ENCODE results near the gene POGLUT3.

Gene POGLUT3

DNA sequence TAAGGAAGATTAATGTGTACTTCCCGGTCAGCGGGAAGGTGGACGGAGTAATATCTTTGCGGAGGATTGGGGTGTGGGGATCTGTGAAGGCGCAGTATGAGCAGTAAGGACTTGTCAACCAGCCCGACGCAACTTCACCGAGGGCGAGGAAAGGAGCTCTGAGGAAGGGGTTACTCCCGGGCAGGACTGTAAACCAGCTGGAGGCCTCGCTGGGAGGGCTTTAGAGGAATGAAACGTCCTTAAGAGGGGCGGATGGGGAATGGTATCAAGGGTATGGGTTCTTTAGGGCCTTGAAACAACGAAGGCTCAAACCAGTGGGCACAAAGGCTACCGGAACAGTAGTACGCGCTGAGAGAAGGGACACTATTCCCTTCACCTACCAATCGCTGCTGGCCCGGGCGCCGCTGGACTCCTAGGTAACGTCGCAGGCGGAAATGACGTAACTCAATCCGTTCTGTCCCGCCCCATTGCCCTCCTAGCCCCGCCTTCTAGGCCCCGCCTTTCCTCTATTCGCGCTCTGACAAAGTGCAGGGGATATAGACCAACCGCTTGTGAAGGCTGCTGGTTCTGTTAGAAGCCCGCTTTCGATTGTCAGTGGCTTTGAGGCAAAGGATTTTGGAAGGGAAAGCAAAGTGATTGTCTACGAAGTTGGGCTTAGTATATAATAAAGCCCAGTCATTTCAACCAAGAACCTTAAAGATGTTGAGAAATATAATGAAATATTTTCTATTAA is 30.9 kb downstream of the POGLUT3 start, which contains the start of gene C11orf65:
C11orf65 (minus strand) TSS at position 439 of the 733 bp plus-strand sequence. CDS start 5,970 bp downstream, outside the sequence.
- no peaks in the 10 kb centered on the region for H3K9me2 ChIP-seq (replicated peaks; ENCODE audit: low read depth, low read length)
- TF ChIP-seq, protein P1, sequence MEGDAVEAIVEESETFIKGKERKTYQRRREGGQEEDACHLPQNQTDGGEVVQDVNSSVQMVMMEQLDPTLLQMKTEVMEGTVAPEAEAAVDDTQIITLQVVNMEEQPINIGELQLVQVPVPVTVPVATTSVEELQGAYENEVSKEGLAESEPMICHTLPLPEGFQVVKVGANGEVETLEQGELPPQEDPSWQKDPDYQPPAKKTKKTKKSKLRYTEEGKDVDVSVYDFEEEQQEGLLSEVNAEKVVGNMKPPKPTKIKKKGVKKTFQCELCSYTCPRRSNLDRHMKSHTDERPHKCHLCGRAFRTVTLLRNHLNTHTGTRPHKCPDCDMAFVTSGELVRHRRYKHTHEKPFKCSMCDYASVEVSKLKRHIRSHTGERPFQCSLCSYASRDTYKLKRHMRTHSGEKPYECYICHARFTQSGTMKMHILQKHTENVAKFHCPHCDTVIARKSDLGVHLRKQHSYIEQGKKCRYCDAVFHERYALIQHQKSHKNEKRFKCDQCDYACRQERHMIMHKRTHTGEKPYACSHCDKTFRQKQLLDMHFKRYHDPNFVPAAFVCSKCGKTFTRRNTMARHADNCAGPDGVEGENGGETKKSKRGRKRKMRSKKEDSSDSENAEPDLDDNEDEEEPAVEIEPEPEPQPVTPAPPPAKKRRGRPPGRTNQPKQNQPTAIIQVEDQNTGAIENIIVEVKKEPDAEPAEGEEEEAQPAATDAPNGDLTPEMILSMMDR (conservative IDR thresholded peaks at IDR 0.05; ENCODE audit: low read length), result no peak
- no peak for TF ChIP-seq EZH2phosphoT487 (IDR thresholded peaks at IDR 0.05; ENCODE audit: borderline replicate concordance)
- H3K4me3 ChIP-seq (ENCODE audit: low read length, poor library complexity, severe bottlenecking), result peak within 1 kb of the TSS; percentile 85
- H3F3A ChIP-seq (ENCODE audit: low read depth), result no peaks in the 10 kb centered on the region
- H4K20me1 ChIP-seq (ENCODE audit: insufficient read depth, low read length, poor library complexity, severe bottlenecking), result no peaks in the 10 kb centered on the region
- H2AFZ ChIP-seq (ENCODE audit: low read length), result peak within 1 kb of the TSS; percentile 85
- H3K79me2 ChIP-seq (ENCODE audit: insufficient read depth, low read length), result no peaks in the 10 kb centered on the region
- no peaks in the 10 kb centered on the region for H3K9me3 ChIP-seq (ENCODE audit: insufficient read depth, low read depth, low read length)
- peaks cover 4% of the 10 kb centered on the region for H3K4me1 ChIP-seq (ENCODE audit: insufficient read depth, low read length, poor library complexity, severe bottlenecking)
- H3K4me2 ChIP-seq (ENCODE audit: low read depth, low read length, poor library complexity, severe bottlenecking), result peak within 1 kb of the TSS; percentile 80
- H3K9ac ChIP-seq (ENCODE audit: low read depth, low read length, poor library complexity, severe bottlenecking), result peak within 1 kb of the TSS; percentile 80
- no peaks in the 10 kb centered on the region for H3K36me3 ChIP-seq (ENCODE audit: insufficient read depth, low read length)
- H3K27me3 ChIP-seq (ENCODE audit: insufficient read depth, low read length, poor library complexity, severe bottlenecking), result no peaks in the 10 kb centered on the region

DNA sequence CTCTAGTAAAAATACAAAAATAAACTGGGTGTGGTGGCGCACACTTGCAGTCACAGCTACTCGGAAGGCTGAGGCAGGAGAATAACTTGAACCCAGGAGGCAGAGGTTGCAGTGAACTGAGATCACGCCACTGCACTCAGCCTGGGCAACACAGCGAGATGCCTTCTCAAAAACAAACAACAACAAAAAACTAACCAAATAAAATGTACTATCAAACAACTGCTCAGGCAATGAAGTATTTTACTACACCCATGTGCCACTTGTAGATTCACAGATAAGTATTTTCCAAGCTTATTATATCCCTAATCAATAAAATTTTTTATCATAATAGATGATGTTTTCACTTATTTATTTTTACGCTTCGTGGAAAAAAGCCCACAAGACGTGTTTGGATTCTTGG is 31.8 kb downstream of the POGLUT3 start:
- Histone ChIP-seq H3K9me3 (ENCODE audit: insufficient read depth, low read depth, low read length) (no peaks in the 10 kb centered on the region), H3K4me2 (ENCODE audit: low read depth, low read length, poor library complexity, severe bottlenecking) (peak overlapping the region; percentile 80), H4K20me1 (ENCODE audit: insufficient read depth, low read length, poor library complexity, severe bottlenecking) (no peaks in the 10 kb centered on the region), H3K4me3 (ENCODE audit: low read length, poor library complexity, severe bottlenecking) (peak overlapping the region; percentile 85), H3K27me3 (ENCODE audit: insufficient read depth, low read length, poor library complexity, severe bottlenecking) (no peaks in the 10 kb centered on the region), H2AFZ (ENCODE audit: low read length) (no peak overlapping the region), H3K36me3 (ENCODE audit: insufficient read depth, low read length) (no peaks in the 10 kb centered on the region), H3K9ac (ENCODE audit: low read depth, low read length, poor library complexity, severe bottlenecking) (peak overlapping the region; percentile 80), H3K79me2 (ENCODE audit: insufficient read depth, low read length) (no peaks in the 10 kb centered on the region), H3K9me2 (replicated peaks; ENCODE audit: low read depth, low read length) (no peaks in the 10 kb centered on the region), H3F3A (ENCODE audit: low read depth) (no peaks in the 10 kb centered on the region), H3K4me1 (ENCODE audit: insufficient read depth, low read length, poor library complexity, severe bottlenecking) (peaks cover 4% of the 10 kb centered on the region)
- TF ChIP-seq, protein P1 (conservative IDR thresholded peaks at IDR 0.05; ENCODE audit: low read length), result no peak
- TF ChIP-seq EZH2phosphoT487 (IDR thresholded peaks at IDR 0.05; ENCODE audit: borderline replicate concordance), result no peak

DNA sequence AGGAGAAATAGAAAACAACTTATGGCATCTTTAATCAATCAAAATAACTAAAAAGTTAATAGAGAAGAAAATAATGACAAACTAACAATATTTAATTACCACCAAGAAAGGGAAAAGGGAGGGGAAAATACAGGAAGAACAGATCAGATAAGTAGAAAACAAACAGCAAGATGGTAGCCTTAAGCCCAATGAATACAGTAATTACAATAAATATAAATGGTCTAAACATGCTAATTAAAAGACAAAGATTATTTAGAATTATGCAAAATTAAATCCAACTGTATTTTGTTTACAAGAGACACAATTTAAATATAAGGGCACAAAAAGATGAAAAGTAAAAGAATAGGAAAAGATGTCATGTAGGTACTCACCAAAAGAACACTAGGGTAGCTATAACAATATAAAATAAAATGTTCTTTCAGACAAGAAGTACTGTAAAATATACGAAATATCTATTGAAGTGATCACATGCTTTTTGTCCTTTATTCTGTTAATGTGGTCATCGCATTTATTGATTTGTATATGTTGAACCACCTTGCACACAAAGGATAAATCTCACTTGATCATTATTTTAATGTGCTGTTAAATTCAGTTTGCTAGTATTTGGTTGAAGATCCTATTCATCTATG is 44.9 kb downstream of the POGLUT3 start:
- Histone ChIP-seq H4K20me1 (ENCODE audit: insufficient read depth, low read length, poor library complexity, severe bottlenecking) (no peaks in the 10 kb centered on the region), H3K4me2 (ENCODE audit: low read depth, low read length, poor library complexity, severe bottlenecking) (no peak overlapping the region), H3K9ac (ENCODE audit: low read depth, low read length, poor library complexity, severe bottlenecking) (no peak overlapping the region), H3F3A (ENCODE audit: low read depth) (no peaks in the 10 kb centered on the region), H3K4me3 (ENCODE audit: low read length, poor library complexity, severe bottlenecking) (no peak overlapping the region), H2AFZ (ENCODE audit: low read length) (no peak overlapping the region), H3K36me3 (ENCODE audit: insufficient read depth, low read length) (no peaks in the 10 kb centered on the region), H3K27me3 (ENCODE audit: insufficient read depth, low read length, poor library complexity, severe bottlenecking) (no peaks in the 10 kb centered on the region), H3K9me2 (replicated peaks; ENCODE audit: low read depth, low read length) (no peaks in the 10 kb centered on the region), H3K9me3 (ENCODE audit: insufficient read depth, low read depth, low read length) (no peaks in the 10 kb centered on the region; the same call in 1 of the 2 replicates), H3K4me1 (ENCODE audit: insufficient read depth, low read length, poor library complexity, severe bottlenecking) (no peaks in the 10 kb centered on the region), H3K79me2 (ENCODE audit: insufficient read depth, low read length) (no peaks in the 10 kb centered on the region)
- no peak for TF ChIP-seq EZH2phosphoT487 (IDR thresholded peaks at IDR 0.05; ENCODE audit: borderline replicate concordance)
- TF ChIP-seq, protein P1 (conservative IDR thresholded peaks at IDR 0.05; ENCODE audit: low read length), result no peak
